K562 (cell line): ENCODE results near the gene MAST3. TPM values are rescaled to one million over a fixed set of nuclear protein-coding genes. Genes with fewer than 3 reads are reported as not detected.

Source experiments
- CBFB ChIP-seq: sonication (generic); formaldehyde crosslinking; IDR thresholded peaks from 2 replicates; pipeline ENCODE4 v1.4.0; 2020; ENCODE audit warnings: mild to moderate bottlenecking, missing genetic modification reagents
- CXXC5 ChIP-seq: fragments of 250-450 bp; sonication (Bioruptor Pico); IDR thresholded peaks from 2 replicates; pipeline ENCODE4 v1.8.0; 2022; ENCODE audit warnings: inconsistent platforms, mild to moderate bottlenecking, moderate library complexity
- FOXP1 ChIP-seq: sonication (generic); formaldehyde crosslinking; IDR thresholded peaks from 2 replicates; pipeline ENCODE4 v1.8.0; 2022; ENCODE audit warnings: mild to moderate bottlenecking, missing genetic modification reagents
- KLF13 ChIP-seq: fragments of 450-650 bp; IDR thresholded peaks from 2 replicates; pipeline ENCODE4 v1.6.1; 2016; ENCODE audit warnings: missing genetic modification characterization, low read depth, mild to moderate bottlenecking, missing compliant biosample characterization, moderate library complexity, borderline replicate concordance
- NCOA6 ChIP-seq: fragments of 450-650 bp; IDR thresholded peaks from 2 replicates; pipeline ENCODE4 v1.6.1; 2017; ENCODE audit warnings: mild to moderate bottlenecking
- STAT5A ChIP-seq: IDR thresholded peaks from 2 replicates; pipeline ENCODE4 v1.6.1; 2012; ENCODE audit warnings: low read length, inconsistent platforms, borderline replicate concordance
- ZNF121 ChIP-seq: sonication (generic); formaldehyde crosslinking; conservative IDR thresholded peaks from 2 replicates; pipeline ENCODE4 v1.8.0; 2022; ENCODE audit warnings: missing genetic modification reagents
- ZNF407 ChIP-seq: fragments of 450-650 bp; IDR thresholded peaks from 2 replicates; pipeline ENCODE4 v1.6.1; 2016; ENCODE audit warnings: low read depth
- ZNF561 ChIP-seq: fragments of 450-650 bp; formaldehyde crosslinking; conservative IDR thresholded peaks from 2 replicates; pipeline ENCODE4 v1.4.0; 2020; ENCODE audit warnings: mild to moderate bottlenecking, moderate library complexity
- polyA plus RNA-seq, 8 experiments: library from polyadenylated mRNA; depleted of rRNA in 4 of 8; stranded (reverse) in 5 of 8; unstranded in 3 of 8; fragments of >200 nt; fragmentation: Nextera tagmentation in 2 of 8; fragmentation: Illumina TruSeq in 1 of 8; extraction: Ambion mirVana in 2 of 8; extraction: Trizol in 1 of 8; gene quantifications; 2 replicates each; pipeline versions ENCODE4 v1.2.1 to v1.2.3, GENCODE V29; 2011 to 2014; ENCODE audit warnings: inconsistent platforms in 1 of 8, missing spikeins in 1 of 8
- total RNA-seq, 7 experiments: library from RNA; depleted of rRNA in 6 of 7; stranded (reverse); fragments of >200 nt in 6 of 7; fragmentation: Illumina TruSeq in 2 of 7; extraction: Trizol in 2 of 7; gene quantifications; 2 replicates each; pipeline versions ENCODE4 v1.2.1 to v1.2.3, GENCODE V29; 2011 to 2021; ENCODE audit warnings: low replicate concordance in 1 of 7
- TF ChIP-seq, protein P1 (sequence below): fragments of 200-800 bp; sonication (Bioruptor generic); IDR thresholded peaks from 2 replicates; pipeline ENCODE4 v1.6.1; 2017; ENCODE audit warnings: missing genetic modification characterization, missing compliant biosample characterization
- TF ChIP-seq, protein P2 (sequence below), 3 experiments: fragments of 200-800 bp in 1 of 3; fragments of 250-450 bp in 1 of 3; fragments of 450-650 bp in 1 of 3; sonication (Bioruptor Pico) in 1 of 3; sonication (Bioruptor generic) in 1 of 3; formaldehyde crosslinking in 1 of 3; IDR thresholded peaks; 2 replicates each; pipeline versions ENCODE4 v1.6.1 to v1.8.0; 2016 to 2022; ENCODE audit warnings: mild to moderate bottlenecking in 2 of 3, missing genetic modification characterization in 2 of 3, missing compliant biosample characterization in 1 of 3, moderate library complexity in 1 of 3

The MAST3 gene
- total and polyA plus RNA-seq, 9 of the 15 experiments (the other 6 are each of a cell fraction or from before 2014, with no cell fraction given) = 0.94 to 9.9 (median 2.4) TPM

GRCh38 chr19:18090545-18091216 is 6.9 kb upstream of the MAST3 start (continued):
- TF ChIP-seq, protein P1, sequence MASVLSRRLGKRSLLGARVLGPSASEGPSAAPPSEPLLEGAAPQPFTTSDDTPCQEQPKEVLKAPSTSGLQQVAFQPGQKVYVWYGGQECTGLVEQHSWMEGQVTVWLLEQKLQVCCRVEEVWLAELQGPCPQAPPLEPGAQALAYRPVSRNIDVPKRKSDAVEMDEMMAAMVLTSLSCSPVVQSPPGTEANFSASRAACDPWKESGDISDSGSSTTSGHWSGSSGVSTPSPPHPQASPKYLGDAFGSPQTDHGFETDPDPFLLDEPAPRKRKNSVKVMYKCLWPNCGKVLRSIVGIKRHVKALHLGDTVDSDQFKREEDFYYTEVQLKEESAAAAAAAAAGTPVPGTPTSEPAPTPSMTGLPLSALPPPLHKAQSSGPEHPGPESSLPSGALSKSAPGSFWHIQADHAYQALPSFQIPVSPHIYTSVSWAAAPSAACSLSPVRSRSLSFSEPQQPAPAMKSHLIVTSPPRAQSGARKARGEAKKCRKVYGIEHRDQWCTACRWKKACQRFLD (CRISPR knock-in tag) = no peak
- TF ChIP-seq, protein P2, sequence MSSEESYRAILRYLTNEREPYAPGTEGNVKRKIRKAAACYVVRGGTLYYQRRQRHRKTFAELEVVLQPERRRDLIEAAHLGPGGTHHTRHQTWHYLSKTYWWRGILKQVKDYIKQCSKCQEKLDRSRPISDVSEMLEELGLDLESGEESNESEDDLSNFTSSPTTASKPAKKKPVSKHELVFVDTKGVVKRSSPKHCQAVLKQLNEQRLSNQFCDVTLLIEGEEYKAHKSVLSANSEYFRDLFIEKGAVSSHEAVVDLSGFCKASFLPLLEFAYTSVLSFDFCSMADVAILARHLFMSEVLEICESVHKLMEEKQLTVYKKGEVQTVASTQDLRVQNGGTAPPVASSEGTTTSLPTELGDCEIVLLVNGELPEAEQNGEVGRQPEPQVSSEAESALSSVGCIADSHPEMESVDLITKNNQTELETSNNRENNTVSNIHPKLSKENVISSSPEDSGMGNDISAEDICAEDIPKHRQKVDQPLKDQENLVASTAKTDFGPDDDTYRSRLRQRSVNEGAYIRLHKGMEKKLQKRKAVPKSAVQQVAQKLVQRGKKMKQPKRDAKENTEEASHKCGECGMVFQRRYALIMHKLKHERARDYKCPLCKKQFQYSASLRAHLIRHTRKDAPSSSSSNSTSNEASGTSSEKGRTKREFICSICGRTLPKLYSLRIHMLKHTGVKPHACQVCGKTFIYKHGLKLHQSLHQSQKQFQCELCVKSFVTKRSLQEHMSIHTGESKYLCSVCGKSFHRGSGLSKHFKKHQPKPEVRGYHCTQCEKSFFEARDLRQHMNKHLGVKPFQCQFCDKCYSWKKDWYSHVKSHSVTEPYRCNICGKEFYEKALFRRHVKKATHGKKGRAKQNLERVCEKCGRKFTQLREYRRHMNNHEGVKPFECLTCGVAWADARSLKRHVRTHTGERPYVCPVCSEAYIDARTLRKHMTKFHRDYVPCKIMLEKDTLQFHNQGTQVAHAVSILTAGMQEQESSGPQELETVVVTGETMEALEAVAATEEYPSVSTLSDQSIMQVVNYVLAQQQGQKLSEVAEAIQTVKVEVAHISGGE (CRISPR knock-in tag; IDR thresholded peaks at IDR 0.05) = no peak
- TF ChIP-seq CXXC5 (CRISPR knock-in tag) (no peak), CBFB (CRISPR knock-in tag) (no peak), ZNF407 (no peak), FOXP1 (no peak), ZNF561 (CRISPR knock-in tag) (no peak), ZNF121 (CRISPR knock-in tag) (no peak), STAT5A (no peak), NCOA6 (no peak), KLF13 (tag) (no peak)
